Loucy (cell line): ENCODE data around the gene AACS.

ENCODE experiments used
- EZH2phosphoT487 ChIP-seq: fragments of 200-600 bp; IDR thresholded peaks from 2 replicates; pipeline ENCODE4 v1.6.1; 2018; ENCODE audit warnings: antibody characterized with exemption, mild to moderate bottlenecking, moderate library complexity, borderline replicate concordance
- TF ChIP-seq, protein P1 (sequence below): fragments of 200-600 bp; sonication (generic); conservative IDR thresholded peaks from 2 replicates; pipeline ENCODE4 v1.5.1; 2014; ENCODE audit warnings: mild to moderate bottlenecking, antibody characterized with exemption, low read length

DNA sequence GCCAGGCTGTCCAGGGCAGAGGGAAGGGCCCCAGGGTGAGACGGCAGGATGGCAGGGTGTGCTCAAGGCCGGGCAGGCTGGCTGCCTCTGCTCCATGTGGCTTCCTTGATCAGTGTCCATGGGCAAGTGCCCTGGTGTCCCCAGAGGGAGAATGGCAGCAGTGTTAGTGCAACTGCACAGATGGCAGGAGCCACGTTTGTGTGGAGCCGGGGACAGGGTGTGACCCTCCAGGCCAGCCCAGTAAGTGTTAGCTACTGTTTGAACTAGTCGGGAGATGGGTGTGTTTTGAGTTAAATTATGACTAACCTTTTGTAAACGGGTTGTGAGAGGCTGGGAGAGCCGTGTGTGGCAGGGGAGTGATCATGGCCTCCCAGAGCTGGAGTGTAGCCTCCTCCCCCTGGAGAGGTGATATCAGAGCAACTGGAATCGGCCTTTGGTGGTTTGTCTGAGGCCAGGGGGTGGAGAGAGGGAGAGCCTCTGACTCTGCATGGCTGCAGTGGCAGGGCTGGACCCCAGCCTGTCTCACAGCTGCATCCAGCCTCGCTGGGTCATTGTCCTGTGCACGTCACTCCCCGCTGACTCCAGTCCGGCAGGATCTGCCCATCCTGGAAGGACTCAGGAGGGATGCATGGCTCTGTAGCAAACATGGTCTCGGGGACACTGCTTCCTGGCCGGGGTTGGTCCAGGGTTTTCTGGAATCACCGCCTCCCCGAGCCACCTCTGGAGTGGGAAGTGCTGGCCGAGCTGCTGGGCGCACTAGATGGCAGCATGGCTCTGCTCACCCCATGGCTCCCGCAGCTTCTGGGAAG is 27.8 kb downstream of the AACS start:
- TF ChIP-seq, protein P1, sequence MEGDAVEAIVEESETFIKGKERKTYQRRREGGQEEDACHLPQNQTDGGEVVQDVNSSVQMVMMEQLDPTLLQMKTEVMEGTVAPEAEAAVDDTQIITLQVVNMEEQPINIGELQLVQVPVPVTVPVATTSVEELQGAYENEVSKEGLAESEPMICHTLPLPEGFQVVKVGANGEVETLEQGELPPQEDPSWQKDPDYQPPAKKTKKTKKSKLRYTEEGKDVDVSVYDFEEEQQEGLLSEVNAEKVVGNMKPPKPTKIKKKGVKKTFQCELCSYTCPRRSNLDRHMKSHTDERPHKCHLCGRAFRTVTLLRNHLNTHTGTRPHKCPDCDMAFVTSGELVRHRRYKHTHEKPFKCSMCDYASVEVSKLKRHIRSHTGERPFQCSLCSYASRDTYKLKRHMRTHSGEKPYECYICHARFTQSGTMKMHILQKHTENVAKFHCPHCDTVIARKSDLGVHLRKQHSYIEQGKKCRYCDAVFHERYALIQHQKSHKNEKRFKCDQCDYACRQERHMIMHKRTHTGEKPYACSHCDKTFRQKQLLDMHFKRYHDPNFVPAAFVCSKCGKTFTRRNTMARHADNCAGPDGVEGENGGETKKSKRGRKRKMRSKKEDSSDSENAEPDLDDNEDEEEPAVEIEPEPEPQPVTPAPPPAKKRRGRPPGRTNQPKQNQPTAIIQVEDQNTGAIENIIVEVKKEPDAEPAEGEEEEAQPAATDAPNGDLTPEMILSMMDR, result no peak
- TF ChIP-seq EZH2phosphoT487, result no peak
